ENCODE results near the gene GLS.

GLS gene

GRCh38 chr2:190916829-190917228, 36.2 kb downstream of the GLS start:
- no peak for TF ChIP-seq POLR2AphosphoS5 (IDR thresholded peaks at IDR 0.05; ENCODE audit: low read depth, low read length)
- no peak for TF ChIP-seq TAF1 (IDR thresholded peaks at IDR 0.05; ENCODE audit: borderline replicate concordance, low read depth, low read length)
- TF ChIP-seq POLR2A (IDR thresholded peaks at IDR 0.05; ENCODE audit: low read depth, low read length) = no peak
- no peak for DNase-seq (ENCODE audit: insufficient read length)
- FAIRE-seq = no peak

GRCh38 chr2:190920085-190920484, 39.5 kb downstream of the GLS start:
- FAIRE-seq (peak; percentile 65), DNase-seq (ENCODE audit: insufficient read length) (no peak)
- TF ChIP-seq POLR2AphosphoS5 (IDR thresholded peaks at IDR 0.05; ENCODE audit: low read depth, low read length) (no peak), TAF1 (IDR thresholded peaks at IDR 0.05; ENCODE audit: borderline replicate concordance, low read depth, low read length) (no peak), POLR2A (IDR thresholded peaks at IDR 0.05; ENCODE audit: low read depth, low read length) (no peak)

- FAIRE-seq (no peak), DNase-seq (ENCODE audit: insufficient read length) (no peak)
- TF ChIP-seq POLR2A (IDR thresholded peaks at IDR 0.05; ENCODE audit: low read depth, low read length) = no peak
- TF ChIP-seq POLR2AphosphoS5 (IDR thresholded peaks at IDR 0.05; ENCODE audit: low read depth, low read length) = no peak
- TF ChIP-seq TAF1 (IDR thresholded peaks at IDR 0.05; ENCODE audit: borderline replicate concordance, low read depth, low read length) = no peak
Observed at GRCh38 chr2:190922376-190922775, 41.8 kb downstream of the GLS start.

DNA sequence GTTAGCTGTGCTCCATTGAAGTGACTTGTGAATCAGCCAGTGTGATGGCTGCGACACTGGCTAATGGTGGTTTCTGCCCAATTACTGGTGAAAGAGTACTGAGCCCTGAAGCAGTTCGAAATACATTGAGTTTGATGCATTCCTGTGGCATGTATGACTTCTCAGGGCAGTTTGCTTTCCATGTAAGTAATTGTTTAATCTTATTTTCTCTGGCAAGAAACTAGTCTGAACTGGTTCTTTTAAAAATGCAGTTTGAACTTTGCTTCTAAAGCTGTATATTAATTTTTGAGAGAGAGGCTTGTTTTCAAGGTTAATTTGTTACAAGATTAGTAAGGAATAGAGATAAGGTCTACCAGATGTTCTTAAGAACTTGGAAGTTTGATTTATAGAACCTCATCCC, 46.7 kb downstream of the GLS start:
- FAIRE-seq = no peak

DNA sequence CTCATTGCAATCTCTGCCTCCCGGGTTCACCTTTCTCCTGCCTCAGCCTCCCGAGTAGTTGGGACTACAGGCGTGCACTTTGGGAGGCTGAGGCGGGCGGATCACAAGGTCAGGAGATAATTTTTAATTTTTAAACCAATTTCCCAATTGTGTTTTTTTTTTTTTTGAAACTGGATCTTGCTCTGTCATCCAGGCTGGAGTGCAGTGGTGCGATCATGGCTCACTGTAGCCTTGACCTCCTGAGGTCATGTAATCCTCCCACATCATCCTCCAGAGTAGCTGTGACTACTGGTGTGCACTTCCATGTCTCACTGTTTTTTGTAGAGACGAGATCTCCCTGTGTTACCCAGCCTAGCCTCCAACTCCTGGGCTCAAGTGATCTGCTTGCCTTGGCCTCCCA, 49.3 kb downstream of the GLS start:
- TF ChIP-seq POLR2AphosphoS5 (IDR thresholded peaks at IDR 0.05; ENCODE audit: low read depth, low read length) = no peak
- no peak for TF ChIP-seq POLR2A (IDR thresholded peaks at IDR 0.05; ENCODE audit: low read depth, low read length)
- no peak for TF ChIP-seq TAF1 (IDR thresholded peaks at IDR 0.05; ENCODE audit: borderline replicate concordance, low read depth, low read length)
- FAIRE-seq (no peak), DNase-seq (ENCODE audit: insufficient read length) (no peak)

More for the DNA sequence above, 46.7 kb downstream of the GLS start:
- TF ChIP-seq POLR2A (IDR thresholded peaks at IDR 0.05; ENCODE audit: low read depth, low read length) = no peak
- no peak for TF ChIP-seq POLR2AphosphoS5 (IDR thresholded peaks at IDR 0.05; ENCODE audit: low read depth, low read length)
- no peak for TF ChIP-seq TAF1 (IDR thresholded peaks at IDR 0.05; ENCODE audit: borderline replicate concordance, low read depth, low read length)
- DNase-seq (ENCODE audit: insufficient read length) = no peak

DNA sequence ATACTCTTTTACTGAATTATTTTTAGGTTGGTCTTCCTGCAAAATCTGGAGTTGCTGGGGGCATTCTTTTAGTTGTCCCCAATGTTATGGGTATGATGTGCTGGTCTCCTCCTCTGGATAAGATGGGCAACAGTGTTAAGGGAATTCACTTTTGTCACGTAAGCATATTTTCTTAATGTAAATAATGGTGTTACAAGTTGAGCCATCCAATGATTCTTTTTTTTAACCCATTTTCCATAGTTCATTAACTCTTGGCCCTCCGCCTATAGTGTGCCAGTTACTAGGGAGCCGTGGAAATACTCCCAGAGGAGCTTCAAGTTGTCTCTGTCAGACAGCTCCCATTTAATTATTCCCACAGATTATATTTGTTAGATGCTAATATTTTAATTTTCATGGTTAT, 49.8 kb downstream of the GLS start:
- FAIRE-seq = no peak
- TF ChIP-seq POLR2AphosphoS5 (IDR thresholded peaks at IDR 0.05; ENCODE audit: low read depth, low read length) (no peak), POLR2A (IDR thresholded peaks at IDR 0.05; ENCODE audit: low read depth, low read length) (no peak)
- DNase-seq (ENCODE audit: insufficient read length) = no peak

DNA sequence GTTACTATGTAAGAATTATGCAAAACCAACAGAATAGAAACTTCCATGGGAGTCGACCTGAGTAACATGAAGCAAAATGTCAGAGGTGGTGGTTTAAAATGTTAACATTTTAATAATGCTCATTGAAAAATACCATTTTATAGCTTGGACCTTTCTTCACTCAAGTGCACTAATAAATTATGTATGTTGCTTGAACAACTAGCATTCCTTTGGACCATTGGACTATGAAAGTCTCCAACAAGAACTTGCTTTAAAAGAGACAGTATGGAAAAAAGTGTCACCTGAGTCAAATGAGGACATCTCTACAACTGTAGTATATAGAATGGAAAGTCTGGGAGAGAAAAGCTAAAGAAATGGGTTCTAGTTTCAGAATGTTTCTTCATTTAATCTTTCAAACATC, 51.9 kb downstream of the GLS start:
- DNase-seq (ENCODE audit: insufficient read length) = no peak
- FAIRE-seq = peak; percentile 46
- TF ChIP-seq POLR2AphosphoS5 (IDR thresholded peaks at IDR 0.05; ENCODE audit: low read depth, low read length) (no peak), TAF1 (IDR thresholded peaks at IDR 0.05; ENCODE audit: borderline replicate concordance, low read depth, low read length) (no peak), POLR2A (IDR thresholded peaks at IDR 0.05; ENCODE audit: low read depth, low read length) (no peak)

DNA sequence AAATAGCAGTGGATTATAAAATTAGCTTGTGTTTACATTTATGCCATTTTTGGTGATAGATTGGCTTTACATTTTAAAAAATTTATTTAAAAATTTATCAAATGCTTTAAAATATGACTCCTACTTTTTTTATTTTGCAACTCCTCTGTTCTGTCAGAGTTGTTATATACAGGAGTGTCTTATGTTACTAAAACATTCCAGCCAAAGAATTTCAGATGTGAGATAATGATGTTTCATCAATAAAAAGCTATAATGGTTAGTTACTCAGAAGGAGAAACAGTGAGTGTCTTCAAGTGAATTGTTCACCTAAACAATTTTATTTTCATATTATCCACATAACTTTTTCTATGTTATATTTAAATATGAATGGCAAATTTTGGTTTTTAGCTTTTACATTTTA, 52.7 kb downstream of the GLS start:
- no peak for TF ChIP-seq POLR2AphosphoS5 (IDR thresholded peaks at IDR 0.05; ENCODE audit: low read depth, low read length)
- no peak for TF ChIP-seq TAF1 (IDR thresholded peaks at IDR 0.05; ENCODE audit: borderline replicate concordance, low read depth, low read length)
- TF ChIP-seq POLR2A (IDR thresholded peaks at IDR 0.05; ENCODE audit: low read depth, low read length) = no peak
- no peak for FAIRE-seq

GRCh38 chr2:190935054-190935453, 54.4 kb downstream of the GLS start:
- DNase-seq (ENCODE audit: insufficient read length) (no peak), FAIRE-seq (no peak)
- TF ChIP-seq TAF1 (IDR thresholded peaks at IDR 0.05; ENCODE audit: borderline replicate concordance, low read depth, low read length) (no peak), POLR2AphosphoS5 (IDR thresholded peaks at IDR 0.05; ENCODE audit: low read depth, low read length) (no peak), POLR2A (IDR thresholded peaks at IDR 0.05; ENCODE audit: low read depth, low read length) (no peak)

More for the DNA sequence above, 52.7 kb downstream of the GLS start:
- DNase-seq (ENCODE audit: insufficient read length) = no peak

GRCh38 chr2:190938771-190939335, 58.2 kb downstream of the GLS start:
- DNase-seq (ENCODE audit: insufficient read length) (no peak), FAIRE-seq (no peak)
- TF ChIP-seq POLR2A (IDR thresholded peaks at IDR 0.05; ENCODE audit: low read depth, low read length) = no peak
- no peak for TF ChIP-seq TAF1 (IDR thresholded peaks at IDR 0.05; ENCODE audit: borderline replicate concordance, low read depth, low read length)
- no peak for TF ChIP-seq POLR2AphosphoS5 (IDR thresholded peaks at IDR 0.05; ENCODE audit: low read depth, low read length)

DNA sequence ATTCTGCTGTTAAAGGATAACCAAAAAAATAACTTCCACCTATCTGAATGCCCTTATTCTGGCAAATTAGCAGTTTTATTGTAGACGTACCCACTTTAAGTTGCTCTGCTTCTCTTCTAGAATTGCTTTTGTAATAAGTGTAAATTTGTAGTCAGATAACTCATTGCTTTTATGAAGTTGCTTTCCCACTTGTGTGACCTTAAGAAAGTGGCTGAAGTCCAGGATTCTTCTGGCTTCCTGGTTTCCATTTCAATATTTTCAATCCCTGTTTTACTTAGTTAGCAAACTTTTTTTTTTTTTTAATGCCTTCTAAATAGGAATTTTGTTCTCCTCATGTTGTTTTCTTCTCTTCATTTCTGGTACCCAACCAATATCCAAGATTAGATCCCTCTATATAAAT, 59.8 kb downstream of the GLS start:
- no peak for FAIRE-seq
- TF ChIP-seq POLR2A (IDR thresholded peaks at IDR 0.05; ENCODE audit: low read depth, low read length) = no peak
- no peak for DNase-seq (ENCODE audit: insufficient read length)

GRCh38 chr2:190941571-190941970, 61.0 kb downstream of the GLS start:
- DNase-seq (ENCODE audit: insufficient read length) (no peak), FAIRE-seq (no peak)
- TF ChIP-seq TAF1 (IDR thresholded peaks at IDR 0.05; ENCODE audit: borderline replicate concordance, low read depth, low read length) (no peak), POLR2AphosphoS5 (IDR thresholded peaks at IDR 0.05; ENCODE audit: low read depth, low read length) (0 out of 2 replicates have a peak, but pooled peaks have one; percentile 34)

DNA sequence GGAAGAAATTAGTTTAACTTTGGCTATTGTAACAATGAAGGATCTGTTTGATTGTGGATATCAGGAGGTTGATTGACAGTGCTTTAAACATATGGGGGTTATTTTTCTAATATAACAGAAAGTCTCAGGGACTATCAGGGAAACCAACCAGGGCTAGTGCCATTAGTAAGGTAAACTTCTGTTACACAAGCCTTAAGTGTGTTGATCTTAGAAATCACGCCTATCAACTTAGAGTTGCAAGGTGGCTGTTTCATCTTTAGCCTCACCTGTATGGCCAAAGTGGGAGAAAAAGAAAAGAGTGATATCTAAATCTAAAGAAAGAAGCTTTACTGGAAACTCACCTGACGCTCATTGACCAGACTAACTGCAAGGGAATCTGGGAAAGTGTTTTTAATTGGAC, 62.1 kb downstream of the GLS start:
- DNase-seq (ENCODE audit: insufficient read length) (no peak), FAIRE-seq (no peak)
- TF ChIP-seq POLR2AphosphoS5 (IDR thresholded peaks at IDR 0.05; ENCODE audit: low read depth, low read length) (no peak), TAF1 (IDR thresholded peaks at IDR 0.05; ENCODE audit: borderline replicate concordance, low read depth, low read length) (no peak), POLR2A (IDR thresholded peaks at IDR 0.05; ENCODE audit: low read depth, low read length) (no peak)
